ENCODE measurements around the gene MSRB1. TPM values are rescaled to one million over a fixed set of nuclear protein-coding genes. Genes with fewer than 3 reads are reported as not detected.

Gene MSRB1
- total and polyA plus RNA-seq, 9 of the 15 experiments (the other 6 are each of a cell fraction or from before 2014, with no cell fraction given), result 5.4 to 33.7 (median 25.7) TPM

- 0 out of 2 replicates have a peak, but pooled peaks have one; percentile 11 for TF ChIP-seq ZBTB40 (IDR thresholded peaks at IDR 0.05)
- TF ChIP-seq ZBTB40 (CRISPR knock-in tag; IDR thresholded peaks at IDR 0.05), result no peak
- no peak for TF ChIP-seq MEF2D (tag; conservative IDR thresholded peaks at IDR 0.05; ENCODE audit: low read depth)
- TF ChIP-seq ARID3B (CRISPR knock-in tag; IDR thresholded peaks at IDR 0.05; ENCODE audit: borderline replicate concordance), result peak; percentile 20; the same call in 1 of the 2 replicates
- no peak for TF ChIP-seq ZNF24 (IDR thresholded peaks at IDR 0.05)
- TF ChIP-seq ZNF311 (CRISPR knock-in tag; IDR thresholded peaks at IDR 0.05), result no peak
- TF ChIP-seq RBM15 (IDR thresholded peaks at IDR 0.05; ENCODE audit: insufficient read depth, low read length), result peak; percentile 65; the same call in 1 of the 2 replicates
- 0 out of 2 replicates have a peak, but pooled peaks have one; percentile 47 for TF ChIP-seq THAP12 (CRISPR knock-in tag; IDR thresholded peaks at IDR 0.05)
Measured at GRCh38 chr16:1964506-1965395, 21.8 kb upstream of the MSRB1 start, which contains the start of gene RPS2 (continued).
